Uterus (tissue), 2 donors: ENCODE results near the gene CMC1.

ENCODE experiments used
- POLR2A ChIP-seq, 2 donors: fragments of 450-650 bp; IDR thresholded peaks; one replicate each; pipeline ENCODE4 v1.6.1; 2016; ENCODE audit warnings: antibody characterized with exemption in 2 of 2, mild to moderate bottlenecking in 1 of 2, moderate library complexity in 1 of 2
- TF ChIP-seq, protein P1 (sequence below), 4 experiments: fragments of 200-600 bp in 2 of 4; fragments of 450-650 bp in 2 of 4; sonication (generic) in 2 of 4; IDR thresholded peaks; one replicate each; pipeline ENCODE4 v1.5.1; 2016 to 2019; ENCODE audit warnings: antibody characterized with exemption in 4 of 4, mild to moderate bottlenecking in 2 of 4, moderate library complexity in 1 of 4

DNA sequence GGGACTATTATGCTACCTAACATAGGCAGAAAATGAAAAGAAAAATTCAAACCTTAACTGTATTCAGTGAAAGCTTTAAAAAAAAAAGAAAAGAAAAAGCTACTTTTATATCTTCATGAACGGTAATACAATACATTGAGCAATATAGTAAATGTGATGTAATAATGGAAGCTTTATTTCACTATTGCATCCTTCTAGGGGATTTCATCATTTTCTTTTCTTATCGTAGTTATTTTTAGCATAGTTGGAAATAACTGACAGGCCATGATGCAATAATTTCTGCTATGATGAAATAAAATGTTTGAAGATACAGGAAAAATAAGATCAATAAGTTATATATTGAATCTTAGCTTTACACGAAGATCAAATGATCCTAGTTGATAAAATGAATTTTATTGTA lies 66.8 kb downstream of the CMC1 start:
- TF ChIP-seq, protein P1, sequence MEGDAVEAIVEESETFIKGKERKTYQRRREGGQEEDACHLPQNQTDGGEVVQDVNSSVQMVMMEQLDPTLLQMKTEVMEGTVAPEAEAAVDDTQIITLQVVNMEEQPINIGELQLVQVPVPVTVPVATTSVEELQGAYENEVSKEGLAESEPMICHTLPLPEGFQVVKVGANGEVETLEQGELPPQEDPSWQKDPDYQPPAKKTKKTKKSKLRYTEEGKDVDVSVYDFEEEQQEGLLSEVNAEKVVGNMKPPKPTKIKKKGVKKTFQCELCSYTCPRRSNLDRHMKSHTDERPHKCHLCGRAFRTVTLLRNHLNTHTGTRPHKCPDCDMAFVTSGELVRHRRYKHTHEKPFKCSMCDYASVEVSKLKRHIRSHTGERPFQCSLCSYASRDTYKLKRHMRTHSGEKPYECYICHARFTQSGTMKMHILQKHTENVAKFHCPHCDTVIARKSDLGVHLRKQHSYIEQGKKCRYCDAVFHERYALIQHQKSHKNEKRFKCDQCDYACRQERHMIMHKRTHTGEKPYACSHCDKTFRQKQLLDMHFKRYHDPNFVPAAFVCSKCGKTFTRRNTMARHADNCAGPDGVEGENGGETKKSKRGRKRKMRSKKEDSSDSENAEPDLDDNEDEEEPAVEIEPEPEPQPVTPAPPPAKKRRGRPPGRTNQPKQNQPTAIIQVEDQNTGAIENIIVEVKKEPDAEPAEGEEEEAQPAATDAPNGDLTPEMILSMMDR (IDR thresholded peaks at IDR 0.05): no peak
- no peak for TF ChIP-seq POLR2A (IDR thresholded peaks at IDR 0.05)
